ENCODE measurements around the gene SMAD4. TPM values are rescaled to one million over a fixed set of nuclear protein-coding genes. Genes with fewer than 3 reads are reported as not detected.

Gene SMAD4
- total RNA-seq, 1 experiment from 2014 or later: 172 TPM

- no peak overlapping the region for H4K8ac ChIP-seq (replicated peaks; ENCODE audit: insufficient read length, low read depth, low read length)
- H3K27ac ChIP-seq (ENCODE audit: insufficient read length, low read depth, low read length): no peak overlapping the region
- H4K91ac ChIP-seq (ENCODE audit: insufficient read length, low read depth, low read length): no peak overlapping the region
- H3K56ac ChIP-seq (ENCODE audit: insufficient read length, low read depth, low read length): no peak overlapping the region
- H3K27ac Mint-ChIP-seq: peak overlapping the region; percentile 5 to 89 (median 60); a peak in 5 of 7 replicates
- H3K23ac ChIP-seq (ENCODE audit: insufficient read length, low read depth, low read length): no peak overlapping the region
- no peak for DNase-seq
- no peak overlapping the region for H2BK5ac ChIP-seq (ENCODE audit: insufficient read length, low read length)
- H3K9ac ChIP-seq (ENCODE audit: extremely low read depth, insufficient read length, low read length): no peak overlapping the region
- H2AFZ ChIP-seq (ENCODE audit: low read length): no peak overlapping the region
- H3T11ph ChIP-seq (ENCODE audit: low read length): no peak overlapping the region
- no peak overlapping the region for H3K14ac ChIP-seq (ENCODE audit: insufficient read depth, low read length)
- no peak overlapping the region for H4K5ac ChIP-seq (ENCODE audit: insufficient read length, low read depth, low read length)
- H3K79me1 ChIP-seq (ENCODE audit: insufficient read depth, low read depth, low read length, poor library complexity, severe bottlenecking): peaks cover 2% of the 10 kb centered on the region
- no peaks in the 10 kb centered on the region; the same call in 1 of the 2 replicates for H3K4me1 ChIP-seq (ENCODE audit: insufficient read depth, low read length)
- H4K20me1 ChIP-seq (ENCODE audit: control insufficient read depth, insufficient read depth, insufficient read length): no peaks in the 10 kb centered on the region
- no peak overlapping the region for H3K4ac ChIP-seq (ENCODE audit: low read depth, low read length)
- no peak overlapping the region for H3K4me2 ChIP-seq (ENCODE audit: insufficient read depth, insufficient read length, low read length)
- H3K9me3 Mint-ChIP-seq: no peaks in the 10 kb centered on the region; a peak in 1 of 5 replicates
- no peak overlapping the region for H2BK20ac ChIP-seq (ENCODE audit: low read depth, low read length, poor library complexity, severe bottlenecking)
- H2BK15ac ChIP-seq (ENCODE audit: low read depth, low read length): no peak overlapping the region
- H3K27me3 ChIP-seq (ENCODE audit: insufficient read depth, low read length): no peaks in the 10 kb centered on the region
- no peaks in the 10 kb centered on the region for H3K23me2 ChIP-seq (ENCODE audit: insufficient read length, low read depth, low read length, poor library complexity, severe bottlenecking)
- peaks cover 8 to 32% (median 16%) of the 10 kb centered on the region in 3 experiments for H3K36me3 Mint-ChIP-seq (ENCODE audit: insufficient read depth in 1 of 3, low read depth in 3 of 3)
- no peaks in the 10 kb centered on the region for H3K9me3 ChIP-seq (ENCODE audit: control insufficient read depth, low read depth, low read length)
- H3K27me3 Mint-ChIP-seq (ENCODE audit: low read depth): no peaks in the 10 kb centered on the region
- no peak overlapping the region for H2BK120ac ChIP-seq (ENCODE audit: low read depth, low read length, poor library complexity, severe bottlenecking)
- H2BK12ac ChIP-seq (ENCODE audit: insufficient read length, low read depth, low read length): no peak overlapping the region
- peak overlapping the region in 1 of 2 experiments; percentile 45; a peak in 2 of 5 replicates for H3K4me3 Mint-ChIP-seq
- H3K4me1 Mint-ChIP-seq: peaks cover 65 to 84% of the 10 kb centered on the region in 2 experiments
- TF ChIP-seq, protein P1, sequence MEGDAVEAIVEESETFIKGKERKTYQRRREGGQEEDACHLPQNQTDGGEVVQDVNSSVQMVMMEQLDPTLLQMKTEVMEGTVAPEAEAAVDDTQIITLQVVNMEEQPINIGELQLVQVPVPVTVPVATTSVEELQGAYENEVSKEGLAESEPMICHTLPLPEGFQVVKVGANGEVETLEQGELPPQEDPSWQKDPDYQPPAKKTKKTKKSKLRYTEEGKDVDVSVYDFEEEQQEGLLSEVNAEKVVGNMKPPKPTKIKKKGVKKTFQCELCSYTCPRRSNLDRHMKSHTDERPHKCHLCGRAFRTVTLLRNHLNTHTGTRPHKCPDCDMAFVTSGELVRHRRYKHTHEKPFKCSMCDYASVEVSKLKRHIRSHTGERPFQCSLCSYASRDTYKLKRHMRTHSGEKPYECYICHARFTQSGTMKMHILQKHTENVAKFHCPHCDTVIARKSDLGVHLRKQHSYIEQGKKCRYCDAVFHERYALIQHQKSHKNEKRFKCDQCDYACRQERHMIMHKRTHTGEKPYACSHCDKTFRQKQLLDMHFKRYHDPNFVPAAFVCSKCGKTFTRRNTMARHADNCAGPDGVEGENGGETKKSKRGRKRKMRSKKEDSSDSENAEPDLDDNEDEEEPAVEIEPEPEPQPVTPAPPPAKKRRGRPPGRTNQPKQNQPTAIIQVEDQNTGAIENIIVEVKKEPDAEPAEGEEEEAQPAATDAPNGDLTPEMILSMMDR (conservative IDR thresholded peaks at IDR 0.05): no peak
- no CpG with 5 or more reads among the region's 6 CpGs for WGBS (ENCODE audit: extremely low coverage, insufficient read length, low lambda C conversion rate)
- H3K79me2 ChIP-seq (ENCODE audit: insufficient read depth, low read length): peaks cover 62% of the 10 kb centered on the region
- no peak overlapping the region for H3K18ac ChIP-seq (ENCODE audit: insufficient read length, low read depth, low read length)
- H2AK5ac ChIP-seq (ENCODE audit: insufficient read length, low read length): no peak overlapping the region
Observed at GRCh38 chr18:51038110-51038509, 8.1 kb downstream of the SMAD4 start.

All from H9 (cell line).